GM19099 (cell line): ENCODE data around the gene NXPH2.

Source experiments
- POLR2A ChIP-seq: IDR thresholded peaks from 3 replicates; pipeline ENCODE4 v1.6.1; 2011; ENCODE audit warnings: low read depth; ENCODE audit not compliant: insufficient read length; ENCODE audit errors: extremely low read depth

Gene NXPH2

DNA sequence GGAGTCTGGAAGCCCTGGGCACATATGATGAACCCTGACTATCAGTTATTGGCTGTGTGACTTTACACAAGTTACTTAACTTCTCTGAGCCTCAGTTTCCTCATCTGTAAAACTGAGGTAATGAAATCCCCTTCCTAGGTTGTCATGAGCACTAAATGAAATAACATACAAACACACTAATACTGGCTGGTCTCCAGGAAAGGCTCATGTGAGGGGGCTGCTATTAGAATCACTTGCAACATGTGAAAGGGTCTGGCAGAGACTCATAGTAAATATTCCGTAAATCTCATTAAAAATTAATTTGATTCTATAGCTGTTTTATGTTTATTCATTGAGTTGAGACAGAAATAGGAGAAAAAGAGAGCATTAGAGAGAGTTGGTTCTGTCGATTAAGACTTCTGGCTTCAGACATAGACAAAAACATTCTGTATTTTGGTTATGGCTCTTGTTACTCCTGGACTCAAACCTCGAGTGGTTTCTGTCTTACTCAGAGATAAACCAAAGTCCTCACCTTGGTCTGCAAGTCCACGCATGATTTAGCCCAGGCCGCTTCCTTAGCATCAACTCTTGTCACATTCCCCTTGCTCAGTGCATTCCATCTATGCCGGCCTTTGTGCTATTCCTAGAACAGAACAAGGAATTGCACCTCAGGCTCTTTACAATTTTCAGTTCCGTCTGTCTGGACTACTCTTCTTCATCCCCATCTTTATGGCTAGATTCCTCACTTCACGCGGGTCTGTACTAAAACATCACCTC, 139.1 kb downstream of the NXPH2 start:
- no peak for TF ChIP-seq POLR2A

- no peak for TF ChIP-seq POLR2A
Measured at GRCh38 chr2:138637686-138638085, 142.5 kb downstream of the NXPH2 start.

- TF ChIP-seq POLR2A = no peak
Measured at GRCh38 chr2:138637061-138637460, 143.1 kb downstream of the NXPH2 start.

DNA sequence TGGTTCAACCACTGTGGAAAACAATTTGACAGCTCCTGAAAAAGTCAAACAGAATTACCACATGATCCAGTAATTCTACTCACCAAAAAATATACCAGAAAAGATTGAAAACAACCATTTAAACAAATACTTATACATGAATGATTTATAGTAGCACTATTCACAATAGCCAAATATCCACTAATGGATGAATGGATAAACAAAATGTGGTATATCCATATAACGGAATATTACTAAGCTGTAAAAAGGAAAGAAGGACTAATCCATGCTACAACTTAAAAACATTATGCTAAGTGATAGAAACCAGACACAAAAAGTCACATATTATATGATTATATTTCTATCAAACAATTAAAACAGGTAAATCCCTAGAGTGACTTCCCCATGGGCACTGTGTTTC, 147.1 kb downstream of the NXPH2 start:
- no peak for TF ChIP-seq POLR2A

GRCh38 chr2:138632066-138632620, 148.0 kb downstream of the NXPH2 start:
- no peak for TF ChIP-seq POLR2A

DNA sequence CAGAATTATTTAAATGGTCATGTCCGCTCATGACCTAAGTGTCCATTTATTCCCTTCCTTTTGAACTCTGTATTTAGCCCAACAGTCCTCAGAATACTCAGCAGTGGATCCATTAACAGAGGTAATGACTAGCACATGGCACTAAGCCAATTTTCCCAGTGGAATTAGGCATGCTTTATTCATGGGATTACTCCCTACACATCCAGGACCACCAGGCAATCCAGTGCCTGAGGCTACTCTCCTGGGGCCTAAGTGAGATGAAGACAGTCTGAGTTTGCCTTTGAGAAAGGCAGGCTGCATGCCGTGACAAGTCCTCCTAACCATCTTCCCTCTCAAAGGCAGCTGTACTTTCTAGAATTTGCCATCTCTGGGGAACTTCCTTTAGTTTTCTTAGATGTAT, 150.0 kb downstream of the NXPH2 start:
- TF ChIP-seq POLR2A = no peak

DNA sequence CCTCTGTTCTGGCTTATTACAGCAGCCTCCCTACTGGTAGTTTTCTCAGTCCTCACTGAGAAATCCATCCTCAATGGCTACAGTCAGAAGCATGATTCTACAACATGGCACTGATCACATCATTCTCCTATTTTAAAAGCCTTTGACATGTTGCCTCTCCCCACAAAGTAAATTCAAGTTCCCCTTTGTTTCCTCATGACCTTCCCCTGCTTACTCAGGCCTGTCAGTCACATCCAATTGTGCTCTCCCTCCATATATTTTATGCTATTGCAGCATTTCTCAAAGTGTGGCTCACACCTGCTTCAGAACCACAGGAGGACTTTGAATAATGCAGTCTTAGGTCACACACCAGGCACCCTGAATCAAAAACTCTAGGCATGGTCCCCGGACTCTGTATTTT, 154.0 kb downstream of the NXPH2 start:
- TF ChIP-seq POLR2A = no peak

- no peak for TF ChIP-seq POLR2A
Measured at GRCh38 chr2:138622613-138623012, 157.6 kb downstream of the NXPH2 start.

DNA sequence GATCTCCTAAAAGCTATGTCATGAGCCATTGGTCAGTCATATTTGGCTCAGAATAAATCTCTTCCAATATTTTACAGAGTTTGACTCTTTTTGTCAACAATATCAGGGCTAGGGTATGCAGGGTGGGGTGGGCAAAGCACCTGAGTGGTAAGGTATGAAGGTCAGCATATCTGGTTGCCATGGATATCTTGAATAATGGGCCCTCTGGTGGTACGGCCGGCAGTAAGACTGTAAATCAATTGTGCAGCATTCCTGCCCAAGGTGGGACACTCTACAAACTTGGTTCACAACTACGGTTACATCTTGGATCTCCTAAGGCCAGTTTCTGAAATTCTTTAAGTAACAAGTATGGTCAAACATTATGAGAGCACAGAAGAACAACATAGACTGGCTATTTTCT, 159.1 kb downstream of the NXPH2 start:
- TF ChIP-seq POLR2A = no peak

- TF ChIP-seq POLR2A = no peak
Measured at GRCh38 chr2:138620431-138620830, 159.8 kb downstream of the NXPH2 start.
